ENCODE data around the gene CCNF.

DNA sequence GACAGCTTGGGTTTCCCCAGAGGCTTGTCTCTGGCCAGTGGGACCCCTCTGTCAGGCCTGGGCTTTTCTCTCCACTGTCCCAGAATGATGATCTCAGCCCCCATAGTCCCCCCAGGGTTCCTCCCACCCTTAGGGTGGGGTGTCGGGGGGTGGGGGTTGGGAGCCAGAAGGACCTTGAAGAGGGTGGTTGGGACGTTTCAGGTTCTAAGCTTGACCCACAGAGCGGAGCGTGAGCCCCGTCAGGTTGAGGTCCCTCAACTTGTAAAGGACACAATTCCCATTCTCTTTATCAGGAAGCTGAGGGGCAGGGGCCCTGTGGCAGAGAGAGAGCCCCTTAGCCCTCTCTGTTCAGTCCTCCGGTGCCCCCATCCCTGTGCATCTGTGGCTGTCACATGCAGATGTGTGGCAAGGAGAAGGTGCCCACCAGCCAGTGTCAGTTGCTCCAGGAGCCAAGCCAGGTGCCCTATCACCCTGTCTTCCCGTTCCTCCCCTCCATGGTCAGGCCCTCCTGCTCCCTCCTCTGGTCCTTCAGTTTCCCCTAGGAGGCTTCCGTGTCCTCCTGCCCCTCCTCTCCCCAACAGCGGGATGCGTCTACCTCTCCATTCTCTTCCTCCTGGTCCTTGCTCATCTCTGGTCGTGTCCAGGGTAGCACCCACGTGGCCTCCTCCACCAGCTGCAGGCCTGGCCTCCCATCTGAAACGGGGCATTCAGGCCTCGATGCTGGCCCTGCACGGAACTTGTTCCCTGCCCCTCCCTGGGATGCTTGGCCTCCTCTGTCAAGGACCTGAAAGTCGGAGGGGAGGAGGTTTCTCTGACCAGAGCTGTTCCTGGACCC is 40.4 kb downstream of the CCNF start:
- TF ChIP-seq, protein P1, sequence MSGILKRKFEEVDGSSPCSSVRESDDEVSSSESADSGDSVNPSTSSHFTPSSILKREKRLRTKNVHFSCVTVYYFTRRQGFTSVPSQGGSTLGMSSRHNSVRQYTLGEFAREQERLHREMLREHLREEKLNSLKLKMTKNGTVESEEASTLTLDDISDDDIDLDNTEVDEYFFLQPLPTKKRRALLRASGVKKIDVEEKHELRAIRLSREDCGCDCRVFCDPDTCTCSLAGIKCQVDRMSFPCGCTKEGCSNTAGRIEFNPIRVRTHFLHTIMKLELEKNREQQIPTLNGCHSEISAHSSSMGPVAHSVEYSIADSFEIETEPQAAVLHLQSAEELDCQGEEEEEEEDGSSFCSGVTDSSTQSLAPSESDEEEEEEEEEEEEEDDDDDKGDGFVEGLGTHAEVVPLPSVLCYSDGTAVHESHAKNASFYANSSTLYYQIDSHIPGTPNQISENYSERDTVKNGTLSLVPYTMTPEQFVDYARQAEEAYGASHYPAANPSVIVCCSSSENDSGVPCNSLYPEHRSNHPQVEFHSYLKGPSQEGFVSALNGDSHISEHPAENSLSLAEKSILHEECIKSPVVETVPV (CRISPR knock-in tag; IDR thresholded peaks at IDR 0.05): no peak
- no peak for TF ChIP-seq RARB (CRISPR knock-in tag; IDR thresholded peaks at IDR 0.05)
- TF ChIP-seq, protein P2, sequence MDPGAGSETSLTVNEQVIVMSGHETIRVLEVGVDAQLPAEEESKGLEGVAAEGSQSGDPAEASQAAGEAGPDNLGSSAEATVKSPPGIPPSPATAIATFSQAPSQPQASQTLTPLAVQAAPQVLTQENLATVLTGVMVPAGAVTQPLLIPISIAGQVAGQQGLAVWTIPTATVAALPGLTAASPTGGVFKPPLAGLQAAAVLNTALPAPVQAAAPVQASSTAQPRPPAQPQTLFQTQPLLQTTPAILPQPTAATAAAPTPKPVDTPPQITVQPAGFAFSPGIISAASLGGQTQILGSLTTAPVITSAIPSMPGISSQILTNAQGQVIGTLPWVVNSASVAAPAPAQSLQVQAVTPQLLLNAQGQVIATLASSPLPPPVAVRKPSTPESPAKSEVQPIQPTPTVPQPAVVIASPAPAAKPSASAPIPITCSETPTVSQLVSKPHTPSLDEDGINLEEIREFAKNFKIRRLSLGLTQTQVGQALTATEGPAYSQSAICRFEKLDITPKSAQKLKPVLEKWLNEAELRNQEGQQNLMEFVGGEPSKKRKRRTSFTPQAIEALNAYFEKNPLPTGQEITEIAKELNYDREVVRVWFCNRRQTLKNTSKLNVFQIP (CRISPR knock-in tag; IDR thresholded peaks at IDR 0.05; ENCODE audit: borderline replicate concordance, low read depth): no peak
- no peak for TF ChIP-seq ARNTL (CRISPR knock-in tag; IDR thresholded peaks at IDR 0.05; ENCODE audit: borderline replicate concordance, low read depth)
- no peak for TF ChIP-seq CSDC2 (CRISPR knock-in tag; IDR thresholded peaks at IDR 0.05)
- TF ChIP-seq, protein P3, sequence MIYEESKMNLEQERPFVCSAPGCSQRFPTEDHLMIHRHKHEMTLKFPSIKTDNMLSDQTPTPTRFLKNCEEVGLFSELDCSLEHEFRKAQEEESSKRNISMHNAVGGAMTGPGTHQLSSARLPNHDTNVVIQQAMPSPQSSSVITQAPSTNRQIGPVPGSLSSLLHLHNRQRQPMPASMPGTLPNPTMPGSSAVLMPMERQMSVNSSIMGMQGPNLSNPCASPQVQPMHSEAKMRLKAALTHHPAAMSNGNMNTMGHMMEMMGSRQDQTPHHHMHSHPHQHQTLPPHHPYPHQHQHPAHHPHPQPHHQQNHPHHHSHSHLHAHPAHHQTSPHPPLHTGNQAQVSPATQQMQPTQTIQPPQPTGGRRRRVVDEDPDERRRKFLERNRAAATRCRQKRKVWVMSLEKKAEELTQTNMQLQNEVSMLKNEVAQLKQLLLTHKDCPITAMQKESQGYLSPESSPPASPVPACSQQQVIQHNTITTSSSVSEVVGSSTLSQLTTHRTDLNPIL (CRISPR knock-in tag; IDR thresholded peaks at IDR 0.05; ENCODE audit: low read depth): no peak
- no peak for TF ChIP-seq PPARA (CRISPR knock-in tag; IDR thresholded peaks at IDR 0.05; ENCODE audit: borderline replicate concordance)
- no peak for TF ChIP-seq SNAI2 (CRISPR knock-in tag; IDR thresholded peaks at IDR 0.05)
- TF ChIP-seq OSR1 (CRISPR knock-in tag; IDR thresholded peaks at IDR 0.05): no peak
- TF ChIP-seq ESRRG (CRISPR knock-in tag; IDR thresholded peaks at IDR 0.05): no peak
- TF ChIP-seq, protein P4, sequence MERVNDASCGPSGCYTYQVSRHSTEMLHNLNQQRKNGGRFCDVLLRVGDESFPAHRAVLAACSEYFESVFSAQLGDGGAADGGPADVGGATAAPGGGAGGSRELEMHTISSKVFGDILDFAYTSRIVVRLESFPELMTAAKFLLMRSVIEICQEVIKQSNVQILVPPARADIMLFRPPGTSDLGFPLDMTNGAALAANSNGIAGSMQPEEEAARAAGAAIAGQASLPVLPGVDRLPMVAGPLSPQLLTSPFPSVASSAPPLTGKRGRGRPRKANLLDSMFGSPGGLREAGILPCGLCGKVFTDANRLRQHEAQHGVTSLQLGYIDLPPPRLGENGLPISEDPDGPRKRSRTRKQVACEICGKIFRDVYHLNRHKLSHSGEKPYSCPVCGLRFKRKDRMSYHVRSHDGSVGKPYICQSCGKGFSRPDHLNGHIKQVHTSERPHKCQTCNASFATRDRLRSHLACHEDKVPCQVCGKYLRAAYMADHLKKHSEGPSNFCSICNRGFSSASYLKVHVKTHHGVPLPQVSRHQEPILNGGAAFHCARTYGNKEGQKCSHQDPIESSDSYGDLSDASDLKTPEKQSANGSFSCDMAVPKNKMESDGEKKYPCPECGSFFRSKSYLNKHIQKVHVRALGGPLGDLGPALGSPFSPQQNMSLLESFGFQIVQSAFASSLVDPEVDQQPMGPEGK (CRISPR knock-in tag; IDR thresholded peaks at IDR 0.05; ENCODE audit: borderline replicate concordance): no peak
- no peak for TF ChIP-seq ZNF8 (CRISPR knock-in tag; IDR thresholded peaks at IDR 0.05)
- no peak for TF ChIP-seq TCF4 (CRISPR knock-in tag; IDR thresholded peaks at IDR 0.05; ENCODE audit: borderline replicate concordance)

Measured in SK-N-SH treated with all-trans-retinoic acid at 6 μM for 48 hours (cell line).